ENCODE results near the gene TTLL7. TPM values are rescaled to one million over a fixed set of nuclear protein-coding genes. Genes with fewer than 3 reads are reported as not detected.

The TTLL7 gene
- total and polyA plus RNA-seq, 7 donors: 1.1 to 13.0 (median 5.0) TPM

DNA sequence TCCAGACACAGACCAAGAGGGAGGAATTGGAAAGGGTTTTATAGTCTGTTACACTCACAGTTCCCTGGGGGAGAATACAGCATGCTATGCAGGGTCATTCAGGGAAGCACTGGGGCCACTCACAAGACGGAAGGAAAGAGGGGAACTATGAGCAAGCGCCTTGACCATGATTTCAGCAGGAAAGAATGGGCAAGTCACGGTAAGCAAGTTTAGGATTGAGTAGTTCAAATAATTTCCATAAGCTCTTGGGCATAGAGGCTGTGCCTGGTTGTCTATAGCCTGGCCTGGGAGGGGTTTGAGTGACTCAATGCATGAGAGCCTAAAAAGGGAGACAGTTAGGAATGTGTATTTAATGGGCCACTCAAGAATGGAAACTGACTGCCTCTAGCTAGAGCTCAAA is 176.7 kb downstream of the TTLL7 start:
- no peaks in the 10 kb centered on the region for H3K36me3 ChIP-seq (ENCODE audit: insufficient read depth in 1 of 2, low read depth in 1 of 2)
- WGBS, 3 donors: 79 to 92% (median 81%) methylated on average over 3 of the region's 3 CpGs
- H3K4me1 ChIP-seq: no peaks in the 10 kb centered on the region
- no peak overlapping the region for H3K4me3 ChIP-seq
- H3K9me3 ChIP-seq: no peaks in the 10 kb centered on the region
- H3K27me3 ChIP-seq (ENCODE audit: insufficient read depth in 3 of 3, low read length in 2 of 3): no peaks in the 10 kb centered on the region
- TF ChIP-seq, protein P1, sequence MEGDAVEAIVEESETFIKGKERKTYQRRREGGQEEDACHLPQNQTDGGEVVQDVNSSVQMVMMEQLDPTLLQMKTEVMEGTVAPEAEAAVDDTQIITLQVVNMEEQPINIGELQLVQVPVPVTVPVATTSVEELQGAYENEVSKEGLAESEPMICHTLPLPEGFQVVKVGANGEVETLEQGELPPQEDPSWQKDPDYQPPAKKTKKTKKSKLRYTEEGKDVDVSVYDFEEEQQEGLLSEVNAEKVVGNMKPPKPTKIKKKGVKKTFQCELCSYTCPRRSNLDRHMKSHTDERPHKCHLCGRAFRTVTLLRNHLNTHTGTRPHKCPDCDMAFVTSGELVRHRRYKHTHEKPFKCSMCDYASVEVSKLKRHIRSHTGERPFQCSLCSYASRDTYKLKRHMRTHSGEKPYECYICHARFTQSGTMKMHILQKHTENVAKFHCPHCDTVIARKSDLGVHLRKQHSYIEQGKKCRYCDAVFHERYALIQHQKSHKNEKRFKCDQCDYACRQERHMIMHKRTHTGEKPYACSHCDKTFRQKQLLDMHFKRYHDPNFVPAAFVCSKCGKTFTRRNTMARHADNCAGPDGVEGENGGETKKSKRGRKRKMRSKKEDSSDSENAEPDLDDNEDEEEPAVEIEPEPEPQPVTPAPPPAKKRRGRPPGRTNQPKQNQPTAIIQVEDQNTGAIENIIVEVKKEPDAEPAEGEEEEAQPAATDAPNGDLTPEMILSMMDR (IDR thresholded peaks at IDR 0.05): no peak
- ATAC-seq (no peak), DNase-seq (no peak)
- intact Hi-C loops (cut with DNase I): no loop called here
- H3K27ac ChIP-seq: no peak overlapping the region

DNA sequence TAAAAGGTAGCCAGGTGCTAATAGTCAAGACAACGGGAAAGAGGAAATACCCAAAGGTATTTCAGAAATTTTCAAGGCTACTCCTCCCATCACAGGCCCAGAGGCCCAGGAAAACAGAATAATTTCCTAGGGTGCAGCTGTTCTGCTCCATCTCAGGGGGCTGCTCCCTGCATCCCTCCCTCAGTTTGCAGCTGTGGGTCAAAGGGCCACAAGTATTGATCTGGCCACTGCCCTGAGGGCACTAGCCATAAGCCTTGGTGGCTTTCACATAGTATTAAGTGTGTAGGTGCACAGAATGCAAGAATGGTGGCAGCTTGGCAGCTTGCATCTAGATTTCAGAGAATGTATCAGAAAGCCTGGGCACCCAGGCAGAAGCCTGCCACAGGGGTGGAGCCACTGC is 179.5 kb downstream of the TTLL7 start:
- 37 to 64% (median 53%) methylated on average over 1 of the region's 1 CpG for WGBS, 3 donors
- Histone ChIP-seq H3K27ac (no peak overlapping the region), H3K27me3 (ENCODE audit: insufficient read depth in 3 of 3, low read length in 2 of 3) (no peaks in the 10 kb centered on the region), H3K9me3 (no peaks in the 10 kb centered on the region), H3K4me3 (no peak overlapping the region), H3K36me3 (ENCODE audit: insufficient read depth in 1 of 2, low read depth in 1 of 2) (no peaks in the 10 kb centered on the region), H3K4me1 (no peaks in the 10 kb centered on the region)
- TF ChIP-seq, protein P1 (IDR thresholded peaks at IDR 0.05): no peak
- DNase-seq (no peak), ATAC-seq (no peak)
- intact Hi-C loops (cut with DNase I): no loop called here

GRCh38 chr1:83818916-83819315 is 180.0 kb downstream of the TTLL7 start:
- intact Hi-C loops (cut with DNase I): no loop called here
- Histone ChIP-seq H3K4me1 (no peaks in the 10 kb centered on the region), H3K9me3 (no peaks in the 10 kb centered on the region), H3K27me3 (ENCODE audit: insufficient read depth in 3 of 3, low read length in 2 of 3) (no peaks in the 10 kb centered on the region), H3K36me3 (ENCODE audit: insufficient read depth in 1 of 2, low read depth in 1 of 2) (no peaks in the 10 kb centered on the region), H3K4me3 (no peak overlapping the region), H3K27ac (no peak overlapping the region)
- no peak for DNase-seq
- TF ChIP-seq, protein P1 (IDR thresholded peaks at IDR 0.05): no peak
- WGBS, 3 donors: 75 to 81% (median 81%) methylated on average over 2 of the region's 2 CpGs
- no peak for ATAC-seq

DNA sequence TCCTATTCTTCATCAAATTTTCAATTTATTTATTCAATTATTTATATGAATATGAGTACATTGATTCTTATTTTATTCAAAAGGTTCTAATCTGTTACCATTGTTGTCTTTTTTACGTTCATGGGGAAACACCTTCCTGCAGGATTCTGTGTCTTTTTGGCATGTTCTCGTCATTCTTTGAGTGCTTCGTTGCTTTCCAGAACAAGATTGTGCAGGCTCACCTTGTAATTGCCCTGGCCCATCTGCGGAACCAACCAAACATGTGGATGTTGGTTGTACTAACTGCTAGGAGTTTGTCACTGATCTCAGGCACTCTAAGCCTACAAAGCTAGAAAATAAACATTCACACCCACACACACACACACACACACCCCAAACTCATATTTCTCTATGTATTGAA is 182.1 kb downstream of the TTLL7 start:
- Histone ChIP-seq H3K4me1 (no peaks in the 10 kb centered on the region), H3K27ac (no peak overlapping the region), H3K4me3 (no peak overlapping the region), H3K9me3 (no peaks in the 10 kb centered on the region), H3K36me3 (ENCODE audit: insufficient read depth in 1 of 2, low read depth in 1 of 2) (no peaks in the 10 kb centered on the region), H3K27me3 (ENCODE audit: insufficient read depth in 3 of 3, low read length in 2 of 3) (no peaks in the 10 kb centered on the region)
- no peak for ATAC-seq
- 80 to 92% (median 84%) methylated on average over 4 of the region's 4 CpGs for WGBS, 3 donors
- intact Hi-C loops (cut with DNase I): no loop called here
- no peak for DNase-seq
- TF ChIP-seq, protein P1 (IDR thresholded peaks at IDR 0.05): no peak

- DNase-seq: no peak
- H3K9me3 ChIP-seq: no peaks in the 10 kb centered on the region
- intact Hi-C loops (cut with DNase I): no loop called here
- H3K27ac ChIP-seq: no peak overlapping the region
- ATAC-seq: no peak
- no peaks in the 10 kb centered on the region for H3K4me1 ChIP-seq
- no peak overlapping the region for H3K4me3 ChIP-seq
- H3K36me3 ChIP-seq (ENCODE audit: insufficient read depth in 1 of 2, low read depth in 1 of 2): no peaks in the 10 kb centered on the region
- TF ChIP-seq, protein P1 (IDR thresholded peaks at IDR 0.05): no peak
- H3K27me3 ChIP-seq (ENCODE audit: insufficient read depth in 3 of 3, low read length in 2 of 3): no peaks in the 10 kb centered on the region
- 3 to 7% (median 4%) methylated on average over 1 of the region's 1 CpG for WGBS, 3 donors
Observed at GRCh38 chr1:83815330-83815729, 183.6 kb downstream of the TTLL7 start.

Measured in psoas muscle (tissue), 8 donors.